ENCODE measurements around the gene CCDC70. TPM values are rescaled to one million over a fixed set of nuclear protein-coding genes. Genes with fewer than 3 reads are reported as not detected.

The CCDC70 gene
- total RNA-seq, 1 experiment from 2014 or later, result not detected

- Histone ChIP-seq H3K79me2 (ENCODE audit: low read length) (no peaks in the 10 kb centered on the region), H3K9me2 (replicated peaks; ENCODE audit: low read length) (no peaks in the 10 kb centered on the region), H3K27me3 (ENCODE audit: low read length) (no peaks in the 10 kb centered on the region), H3K9ac (ENCODE audit: low read length) (peak overlapping the region; percentile 5; the same call in 1 of the 2 replicates), H3K4me3 (ENCODE audit: low read length) (peak overlapping the region; percentile 43), H3F3A (ENCODE audit: low read length, unreplicated experiment) (peaks cover 9% of the 10 kb centered on the region), H3K4me1 (ENCODE audit: insufficient read depth, low read length) (peaks cover 53% of the 10 kb centered on the region), H2AFZ (ENCODE audit: low read length) (0 out of 2 replicates have a peak overlapping the region, but pooled peaks have one; percentile 35), H3K36me3 (ENCODE audit: low read depth, low read length) (no peaks in the 10 kb centered on the region), H3K27ac (ENCODE audit: low read length) (peak overlapping the region; percentile 78), H3K4me2 (ENCODE audit: low read length) (peak overlapping the region; percentile 76), H3K9me3 (ENCODE audit: low read length) (no peaks in the 10 kb centered on the region), H4K20me1 (ENCODE audit: low read length) (no peaks in the 10 kb centered on the region)
- ChIA-PET POLR2A (ENCODE audit: unreplicated experiment) (interaction anchor here (0.6 to 0.7 kb wide), 2 partner anchors 43 to 590 kb away, joined by 3 read pairs; no protein-coding TSS in a partner anchor), CTCF (interaction anchor here (0.6 kb wide), 1 partner anchor 357 kb away, joined by 3 read pairs; no protein-coding TSS in a partner anchor)
- TF ChIP-seq EZH2 (IDR thresholded peaks at IDR 0.05; ENCODE audit: low read length, unreplicated experiment) (no peak), EZH2phosphoT487 (IDR thresholded peaks at IDR 0.05; ENCODE audit: borderline replicate concordance, low read length) (no peak), CTCF (conservative IDR thresholded peaks at IDR 0.05; ENCODE audit: low read depth, low read length) (no peak)
- DNase-seq (peak; percentile 95), ATAC-seq (peak; percentile 79)
- no TSS peak for BruUV-seq (replicated peaks)
- intact Hi-C loops (cut with micrococcal nuclease), result loop anchor here (1.0 to 5.0 kb wide), 2 partner anchors 10 to 41 kb away; no protein-coding TSS in a partner anchor
These were observed 3.1 kb upstream of the CCDC70 start for GRCh38 chr13:51858433-51859247.

- intact Hi-C loops (cut with micrococcal nuclease), result no loop called here
- ChIA-PET POLR2A (ENCODE audit: unreplicated experiment) (interaction anchor here (0.8 kb wide), 1 partner anchor 32 kb away, joined by 6 read pairs; no protein-coding TSS in a partner anchor), CTCF (no interaction called here)
- Histone ChIP-seq H2AFZ (ENCODE audit: low read length) (no peak overlapping the region), H3K79me2 (ENCODE audit: low read length) (no peaks in the 10 kb centered on the region), H3K9ac (ENCODE audit: low read length) (no peak overlapping the region), H4K20me1 (ENCODE audit: low read length) (no peaks in the 10 kb centered on the region), H3K27ac (ENCODE audit: low read length) (no peak overlapping the region), H3K9me2 (replicated peaks; ENCODE audit: low read length) (no peaks in the 10 kb centered on the region), H3K4me1 (ENCODE audit: insufficient read depth, low read length) (peaks cover 26% of the 10 kb centered on the region), H3F3A (ENCODE audit: low read length, unreplicated experiment) (peaks cover 6% of the 10 kb centered on the region), H3K27me3 (ENCODE audit: low read length) (no peaks in the 10 kb centered on the region), H3K4me3 (ENCODE audit: low read length) (no peak overlapping the region), H3K36me3 (ENCODE audit: low read depth, low read length) (no peaks in the 10 kb centered on the region), H3K9me3 (ENCODE audit: low read length) (no peaks in the 10 kb centered on the region), H3K4me2 (ENCODE audit: low read length) (no peak overlapping the region)
- DNase-seq (no peak), ATAC-seq (no peak)
- no peak for TF ChIP-seq EZH2 (IDR thresholded peaks at IDR 0.05; ENCODE audit: low read length, unreplicated experiment)
- TF ChIP-seq EZH2phosphoT487 (IDR thresholded peaks at IDR 0.05; ENCODE audit: borderline replicate concordance, low read length), result no peak
- TF ChIP-seq CTCF (conservative IDR thresholded peaks at IDR 0.05; ENCODE audit: low read depth, low read length), result no peak
- no TSS peak for BruUV-seq (replicated peaks)
These were observed 1.2 kb downstream of the CCDC70 start for GRCh38 chr13:51862957-51863356.

- H3K36me3 ChIP-seq (ENCODE audit: low read depth, low read length), result no peaks in the 10 kb centered on the region
- ChIA-PET POLR2A (ENCODE audit: unreplicated experiment) (no interaction called here), CTCF (no interaction called here)
- no peaks in the 10 kb centered on the region for H3K79me2 ChIP-seq (ENCODE audit: low read length)
- H3K9me3 ChIP-seq (ENCODE audit: low read length), result no peaks in the 10 kb centered on the region
- no peaks in the 10 kb centered on the region for H3F3A ChIP-seq (ENCODE audit: low read length, unreplicated experiment)
- H3K9ac ChIP-seq (ENCODE audit: low read length), result no peak overlapping the region
- no peak for TF ChIP-seq EZH2 (IDR thresholded peaks at IDR 0.05; ENCODE audit: low read length, unreplicated experiment)
- TF ChIP-seq CTCF (conservative IDR thresholded peaks at IDR 0.05; ENCODE audit: low read depth, low read length), result no peak
- TF ChIP-seq EZH2phosphoT487 (IDR thresholded peaks at IDR 0.05; ENCODE audit: borderline replicate concordance, low read length), result no peak
- H3K4me2 ChIP-seq (ENCODE audit: low read length), result no peak overlapping the region
- BruUV-seq (replicated peaks), result no TSS peak
- H4K20me1 ChIP-seq (ENCODE audit: low read length), result no peaks in the 10 kb centered on the region
- ATAC-seq (no peak), DNase-seq (no peak)
- H2AFZ ChIP-seq (ENCODE audit: low read length), result no peak overlapping the region
- intact Hi-C loops (cut with micrococcal nuclease), result no loop called here
- H3K9me2 ChIP-seq (replicated peaks; ENCODE audit: low read length), result no peaks in the 10 kb centered on the region
- no peak overlapping the region for H3K27ac ChIP-seq (ENCODE audit: low read length)
- H3K27me3 ChIP-seq (ENCODE audit: low read length), result no peaks in the 10 kb centered on the region
- peaks cover 11% of the 10 kb centered on the region for H3K4me1 ChIP-seq (ENCODE audit: insufficient read depth, low read length)
- no peak overlapping the region for H3K4me3 ChIP-seq (ENCODE audit: low read length)
These were observed 4.1 kb downstream of the CCDC70 start for GRCh38 chr13:51865838-51866237.
